Measurements from ENCODE around the gene DHRSX. TPM values are rescaled to one million over a fixed set of nuclear protein-coding genes. Genes with fewer than 3 reads are reported as not detected.

The DHRSX gene
- total and polyA plus RNA-seq, 2 donors (not counting 1 experiment from before 2014, with no cell fraction given), result 18.8 to 39.0 TPM

DNA sequence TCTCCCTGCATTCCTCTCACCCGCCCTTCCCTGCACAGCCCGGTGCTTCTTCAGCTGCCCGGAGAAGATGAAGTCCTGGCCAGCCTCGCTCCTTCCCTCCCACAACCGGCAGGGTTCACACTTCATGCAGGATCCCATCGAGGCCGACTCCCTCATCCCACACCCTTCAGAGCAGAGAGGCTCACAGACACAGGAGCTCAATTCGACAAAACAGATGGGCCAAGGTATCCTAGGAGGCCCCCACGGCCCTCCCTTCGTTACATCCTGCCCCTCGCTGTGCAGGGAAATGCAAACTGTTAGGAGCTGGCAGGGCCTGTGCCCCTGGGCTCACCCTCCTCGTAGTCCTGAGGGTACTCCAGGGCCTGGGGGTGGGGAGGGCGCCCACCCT is 238.1 kb downstream of the DHRSX start:
- Mint-ChIP-seq H3K27ac (no peak overlapping the region), H3K4me1 (peaks cover 15% of the 10 kb centered on the region), H3K27me3 (no peaks in the 10 kb centered on the region), H3K9me3 (ENCODE audit: insufficient read depth) (no peaks in the 10 kb centered on the region), H3K4me3 (no peak overlapping the region)
- Histone ChIP-seq H3K4me1 (ENCODE audit: control insufficient read depth in 2 of 2, insufficient read depth in 2 of 2, low read length in 2 of 2) (peaks cover 3 to 4% of the 10 kb centered on the region in 2 donors), H3K4me3 (ENCODE audit: control extremely low read depth in 1 of 5, extremely low read depth in 1 of 5, insufficient read depth in 1 of 5, low read depth in 2 of 5, low read length in 4 of 5) (no peak overlapping the region), H3K79me2 (ENCODE audit: control insufficient read depth, insufficient read depth, low read length) (peaks cover 10% of the 10 kb centered on the region), H3K4me2 (replicated peaks; ENCODE audit: low read depth, low read length, poor library complexity, severe bottlenecking) (no peak overlapping the region), H4K20me1 (ENCODE audit: control insufficient read depth, insufficient read depth, low read length, poor library complexity, severe bottlenecking) (no peaks in the 10 kb centered on the region), H3K9ac (ENCODE audit: low read length) (no peak overlapping the region), H3K9me3 (ENCODE audit: control extremely low read depth in 1 of 3, control insufficient read depth in 2 of 3, insufficient read depth in 1 of 3, low read length in 2 of 3) (peaks cover 0 to 7% (median 0%) of the 10 kb centered on the region in 3 donors), H3K36me3 (replicated peaks in 1 of 2; ENCODE audit: control extremely low read depth in 1 of 2, control insufficient read depth in 1 of 2, extremely low read depth in 1 of 2, insufficient read depth in 2 of 2, low read length in 1 of 2) (peaks cover 0 to 11% of the 10 kb centered on the region in 2 experiments), H2AFZ (ENCODE audit: insufficient read depth, low read depth, low read length, poor library complexity, severe bottlenecking) (no peak overlapping the region), H3K27ac (ENCODE audit: low read length in 2 of 2) (no peak overlapping the region), H3K27me3 (replicated peaks in 1 of 4; ENCODE audit: control extremely low read depth in 1 of 4, control insufficient read depth in 3 of 4, insufficient read depth in 4 of 4, low read length in 3 of 4) (no peaks in the 10 kb centered on the region)
- DNase-seq, result no peak
- ChIA-PET CTCF (no interaction called here), POLR2A (no interaction called here)
- intact Hi-C loops (cut with micrococcal nuclease), result no loop called here
- no peak for ATAC-seq (ENCODE audit: low read depth)
- WGBS (ENCODE audit: insufficient coverage), result 93% methylated on average over 13 of the region's 13 CpGs
- TF ChIP-seq EZH2 (IDR thresholded peaks at IDR 0.05; ENCODE audit: borderline replicate concordance, insufficient read depth, low read depth, low read length, poor library complexity, severe bottlenecking), result no peak
- TF ChIP-seq, protein P1, sequence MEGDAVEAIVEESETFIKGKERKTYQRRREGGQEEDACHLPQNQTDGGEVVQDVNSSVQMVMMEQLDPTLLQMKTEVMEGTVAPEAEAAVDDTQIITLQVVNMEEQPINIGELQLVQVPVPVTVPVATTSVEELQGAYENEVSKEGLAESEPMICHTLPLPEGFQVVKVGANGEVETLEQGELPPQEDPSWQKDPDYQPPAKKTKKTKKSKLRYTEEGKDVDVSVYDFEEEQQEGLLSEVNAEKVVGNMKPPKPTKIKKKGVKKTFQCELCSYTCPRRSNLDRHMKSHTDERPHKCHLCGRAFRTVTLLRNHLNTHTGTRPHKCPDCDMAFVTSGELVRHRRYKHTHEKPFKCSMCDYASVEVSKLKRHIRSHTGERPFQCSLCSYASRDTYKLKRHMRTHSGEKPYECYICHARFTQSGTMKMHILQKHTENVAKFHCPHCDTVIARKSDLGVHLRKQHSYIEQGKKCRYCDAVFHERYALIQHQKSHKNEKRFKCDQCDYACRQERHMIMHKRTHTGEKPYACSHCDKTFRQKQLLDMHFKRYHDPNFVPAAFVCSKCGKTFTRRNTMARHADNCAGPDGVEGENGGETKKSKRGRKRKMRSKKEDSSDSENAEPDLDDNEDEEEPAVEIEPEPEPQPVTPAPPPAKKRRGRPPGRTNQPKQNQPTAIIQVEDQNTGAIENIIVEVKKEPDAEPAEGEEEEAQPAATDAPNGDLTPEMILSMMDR (IDR thresholded peaks at IDR 0.05), result no peak

DNA sequence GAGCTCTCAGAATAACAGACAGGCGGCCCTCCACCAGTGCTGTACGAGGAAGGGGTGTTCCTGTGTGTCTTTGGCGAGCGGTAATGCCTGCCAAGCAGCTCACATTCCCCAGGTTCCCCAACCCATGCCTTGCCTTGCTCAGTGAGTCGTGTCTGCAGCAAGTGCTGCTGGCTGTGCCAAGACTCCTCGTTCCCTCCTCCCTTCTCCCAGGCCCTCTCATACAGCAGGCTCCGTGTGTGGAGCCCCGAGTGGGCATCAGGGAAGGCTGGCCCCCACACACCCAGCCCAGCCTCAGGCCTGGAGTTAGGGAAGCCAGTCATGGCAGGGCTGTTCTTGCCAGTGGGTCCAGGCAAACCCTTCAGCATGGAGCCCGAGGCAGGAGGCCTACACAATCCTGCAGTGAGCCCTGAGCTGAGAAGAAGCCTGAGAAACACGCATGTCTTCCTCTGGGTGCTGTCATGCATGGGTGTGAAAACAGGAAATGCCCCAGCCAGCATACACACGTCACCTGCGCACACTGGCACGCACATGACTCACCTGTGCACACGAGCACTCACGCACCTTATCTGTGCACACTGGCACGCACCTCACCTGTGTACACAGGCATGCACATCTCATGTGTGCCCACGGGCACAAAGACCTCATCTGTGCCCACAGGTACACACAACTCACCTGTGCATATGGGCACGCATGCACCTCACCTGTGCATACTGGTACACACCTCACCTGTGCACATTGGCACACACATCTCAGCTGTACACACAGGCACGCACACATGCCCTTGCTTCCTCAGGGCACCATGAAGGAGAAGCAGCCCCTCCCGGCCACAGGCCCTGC is 238.7 kb downstream of the DHRSX start:
- H3K27ac ChIP-seq (ENCODE audit: low read length in 2 of 2), result no peak overlapping the region
- ATAC-seq (ENCODE audit: low read depth) (peak; percentile 31), DNase-seq (peak; percentile 20)
- no peak overlapping the region for H3K4me3 Mint-ChIP-seq
- ChIA-PET POLR2A (no interaction called here), CTCF (no interaction called here)
- H4K20me1 ChIP-seq (ENCODE audit: control insufficient read depth, insufficient read depth, low read length, poor library complexity, severe bottlenecking), result no peaks in the 10 kb centered on the region
- H3K9ac ChIP-seq (ENCODE audit: low read length), result no peak overlapping the region
- no peak overlapping the region for H3K4me3 ChIP-seq (ENCODE audit: control extremely low read depth in 1 of 5, extremely low read depth in 1 of 5, insufficient read depth in 1 of 5, low read depth in 2 of 5, low read length in 4 of 5)
- intact Hi-C loops (cut with micrococcal nuclease), result no loop called here
- no peaks in the 10 kb centered on the region for H3K9me3 Mint-ChIP-seq (ENCODE audit: insufficient read depth)
- H3K4me1 ChIP-seq (ENCODE audit: control insufficient read depth in 2 of 2, insufficient read depth in 2 of 2, low read length in 2 of 2), result peaks cover 3 to 4% of the 10 kb centered on the region in 2 donors
- peaks cover 0 to 11% of the 10 kb centered on the region in 2 experiments for H3K36me3 ChIP-seq (replicated peaks in 1 of 2; ENCODE audit: control extremely low read depth in 1 of 2, control insufficient read depth in 1 of 2, extremely low read depth in 1 of 2, insufficient read depth in 2 of 2, low read length in 1 of 2)
- H3K27me3 ChIP-seq (replicated peaks in 1 of 4; ENCODE audit: control extremely low read depth in 1 of 4, control insufficient read depth in 3 of 4, insufficient read depth in 4 of 4, low read length in 3 of 4), result no peaks in the 10 kb centered on the region
- WGBS (ENCODE audit: insufficient coverage), result 91% methylated on average over 20 of the region's 20 CpGs
- H3K4me1 Mint-ChIP-seq, result peaks cover 15% of the 10 kb centered on the region
- TF ChIP-seq, protein P1 (IDR thresholded peaks at IDR 0.05), result no peak
- no peak for TF ChIP-seq EZH2 (IDR thresholded peaks at IDR 0.05; ENCODE audit: borderline replicate concordance, insufficient read depth, low read depth, low read length, poor library complexity, severe bottlenecking)
- H3K27ac Mint-ChIP-seq, result peak overlapping the region; percentile 32
- peaks cover 10% of the 10 kb centered on the region for H3K79me2 ChIP-seq (ENCODE audit: control insufficient read depth, insufficient read depth, low read length)
- H2AFZ ChIP-seq (ENCODE audit: insufficient read depth, low read depth, low read length, poor library complexity, severe bottlenecking), result no peak overlapping the region
- no peaks in the 10 kb centered on the region for H3K27me3 Mint-ChIP-seq
- no peak overlapping the region for H3K4me2 ChIP-seq (replicated peaks; ENCODE audit: low read depth, low read length, poor library complexity, severe bottlenecking)
- H3K9me3 ChIP-seq (ENCODE audit: control extremely low read depth in 1 of 3, control insufficient read depth in 2 of 3, insufficient read depth in 1 of 3, low read length in 2 of 3), result peaks cover 0 to 7% (median 0%) of the 10 kb centered on the region in 3 donors
